HTR-8/SVneo (cell line): ENCODE data around the gene INPP5K.

Source experiments
- DNase-seq: peaks from one replicate; pipeline ENCODE4 v3.0.0; 2011; ENCODE audit warnings: low spot score, mixed read lengths; ENCODE audit not compliant: insufficient read length
- FAIRE-seq: peaks from 2 replicates; lab custom pipeline; 2011; peaks lifted over from hg19 to GRCh38; lab: Jason Lieb, UNC

The INPP5K gene

DNA sequence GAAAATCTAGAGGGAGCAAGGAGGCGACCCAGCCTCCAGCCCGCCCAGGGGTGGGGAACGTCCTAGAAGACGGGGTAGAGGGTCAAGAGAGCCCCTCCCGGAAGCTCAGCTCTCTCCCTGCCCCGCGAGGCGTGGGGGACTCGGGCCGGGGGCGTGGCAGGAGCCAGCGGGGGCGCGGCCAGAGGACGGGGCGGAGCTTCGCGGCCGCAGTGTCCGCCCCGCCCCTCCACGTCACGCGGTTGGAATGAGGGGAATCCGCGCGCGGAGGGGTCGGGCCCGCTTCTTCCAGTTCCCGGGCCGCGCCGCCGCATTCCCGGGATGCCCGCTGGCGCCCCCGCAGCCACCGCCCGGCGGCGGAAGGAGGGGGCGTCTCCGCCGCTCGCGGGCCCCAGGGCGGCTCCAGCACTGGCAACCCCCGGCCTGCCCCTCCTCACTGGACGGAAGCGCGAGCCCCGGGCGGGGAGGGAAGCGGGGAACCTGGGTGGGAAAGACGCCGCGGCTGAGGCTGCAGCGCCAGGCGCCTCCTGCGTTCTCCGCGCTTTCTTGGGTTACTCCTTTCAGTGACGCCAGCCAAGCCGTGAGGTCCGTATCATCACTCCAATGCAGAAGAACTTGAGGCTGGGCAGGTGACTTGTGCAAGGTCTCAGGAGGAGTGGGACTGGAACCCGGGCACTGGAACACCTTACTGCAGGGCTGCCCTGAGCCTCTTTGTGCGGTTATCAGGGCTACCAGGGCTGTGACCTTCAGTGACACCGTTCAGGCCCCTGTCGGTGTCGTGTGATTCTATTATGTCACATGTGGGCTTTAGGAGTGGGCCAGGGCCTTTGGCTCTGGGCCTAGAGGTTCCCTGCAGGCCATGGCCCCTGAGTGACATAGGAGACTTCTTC lies 28.2 kb downstream of the INPP5K start:
- DNase-seq (peak; percentile 81), FAIRE-seq (peak; percentile 94)

- no peak for DNase-seq
- FAIRE-seq = no peak
These were observed 29.4 kb downstream of the INPP5K start for GRCh38 chr17:1486802-1487695.

- FAIRE-seq (no peak), DNase-seq (peak; percentile 56)
These were observed 30.7 kb downstream of the INPP5K start for GRCh38 chr17:1485423-1486376.

GRCh38 chr17:1484676-1485422 lies 31.6 kb downstream of the INPP5K start:
- peak; percentile 63 for FAIRE-seq

DNA sequence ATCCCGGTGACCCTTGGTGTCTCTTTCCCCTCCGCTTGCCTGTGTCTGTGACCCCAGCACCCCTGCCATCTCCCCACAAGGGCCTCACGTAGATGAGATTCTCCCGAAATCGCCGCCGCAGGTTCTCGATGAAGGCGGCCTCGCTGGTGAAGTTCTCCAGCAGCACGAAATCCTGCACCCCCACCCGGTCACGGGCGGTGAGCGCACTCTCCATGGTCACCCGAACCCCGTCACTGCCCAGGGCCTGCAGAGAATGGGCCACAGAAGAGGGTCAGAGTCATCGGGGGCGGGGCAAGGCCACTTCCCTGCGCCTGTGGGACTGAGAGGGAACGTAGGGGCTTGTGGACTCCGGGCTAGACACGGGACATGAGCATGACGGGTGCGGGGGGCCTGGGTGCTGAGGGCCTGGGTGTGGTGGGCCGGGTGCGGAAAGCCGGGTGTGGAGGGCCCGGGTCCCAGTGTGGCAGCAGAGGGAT lies 32.3 kb downstream of the INPP5K start:
- no peak for FAIRE-seq
- DNase-seq = no peak

More at GRCh38 chr17:1484676-1485422, 31.6 kb downstream of the INPP5K start:
- DNase-seq = peak; percentile 56

DNA sequence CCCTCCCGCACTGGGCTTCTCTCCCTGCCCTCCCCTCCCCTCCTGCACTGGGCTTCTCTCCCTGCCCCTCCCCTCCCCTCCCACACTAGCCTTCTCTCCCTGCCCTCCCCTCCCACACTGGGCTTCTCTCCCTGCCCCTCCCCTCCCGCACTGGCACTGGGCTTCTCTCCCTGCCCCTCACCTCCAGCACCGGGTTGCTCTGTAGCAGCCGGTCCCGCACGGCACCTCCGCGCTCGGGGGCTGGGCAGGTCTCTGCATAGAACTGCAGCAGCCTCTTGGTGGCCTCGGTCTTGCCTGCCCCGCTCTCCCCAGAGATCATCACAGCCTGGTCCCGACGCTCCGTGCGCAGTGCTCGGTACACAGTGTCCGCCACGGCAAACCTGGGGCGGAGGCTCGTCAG lies 33.7 kb downstream of the INPP5K start:
- no peak for FAIRE-seq

DNA sequence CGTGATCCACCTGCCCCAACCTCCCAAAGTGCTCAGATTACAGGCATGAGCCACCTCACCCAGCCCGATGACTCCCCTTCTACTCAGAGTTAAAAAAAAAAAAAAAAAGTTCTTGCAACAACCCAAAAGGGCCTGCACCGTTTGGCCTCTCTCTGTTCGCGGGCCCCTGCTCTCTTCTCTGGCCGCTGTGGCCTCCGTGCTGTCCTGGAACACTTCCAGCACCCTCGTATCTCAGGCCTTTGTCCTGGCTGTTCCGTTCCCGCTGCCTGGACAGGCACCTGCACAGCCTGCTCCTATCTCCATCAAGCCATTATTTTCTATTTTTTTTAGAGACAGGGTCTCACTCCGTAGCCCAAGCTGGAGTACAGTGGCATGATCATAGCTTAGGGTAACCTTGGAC lies 34.7 kb downstream of the INPP5K start:
- no peak for FAIRE-seq

More for the DNA sequence above, 33.7 kb downstream of the INPP5K start:
- no peak for DNase-seq

GRCh38 chr17:1480747-1481465 lies 35.5 kb downstream of the INPP5K start:
- DNase-seq (no peak), FAIRE-seq (no peak)

More for the DNA sequence above, 34.7 kb downstream of the INPP5K start:
- DNase-seq = no peak

- FAIRE-seq (no peak), DNase-seq (no peak)
These were observed 38.0 kb downstream of the INPP5K start for GRCh38 chr17:1478418-1478817.

GRCh38 chr17:1475321-1475854 lies 41.0 kb downstream of the INPP5K start:
- no peak for FAIRE-seq
- DNase-seq = no peak

- FAIRE-seq (no peak), DNase-seq (no peak)
These were observed 41.8 kb downstream of the INPP5K start for GRCh38 chr17:1474402-1475189.

DNA sequence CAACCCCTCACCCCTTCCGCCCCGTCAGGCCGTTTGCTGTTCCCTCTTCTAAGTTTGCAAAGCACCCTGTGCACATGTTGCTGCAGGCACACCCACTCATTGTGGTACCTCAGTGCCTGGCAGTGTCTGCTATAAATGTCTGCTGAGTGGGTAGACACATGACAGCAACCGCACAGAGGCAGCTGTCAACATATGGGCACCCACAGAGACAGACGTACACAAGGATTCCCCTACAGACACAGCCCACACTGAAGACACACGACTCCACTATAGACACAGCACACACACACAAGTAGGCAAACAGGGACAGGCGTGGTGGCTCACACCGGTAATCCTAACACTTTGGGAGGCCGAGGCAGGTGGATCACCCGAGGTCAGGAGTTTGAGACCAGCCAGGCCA lies 42.6 kb downstream of the INPP5K start:
- DNase-seq (no peak), FAIRE-seq (peak; percentile 65)

DNA sequence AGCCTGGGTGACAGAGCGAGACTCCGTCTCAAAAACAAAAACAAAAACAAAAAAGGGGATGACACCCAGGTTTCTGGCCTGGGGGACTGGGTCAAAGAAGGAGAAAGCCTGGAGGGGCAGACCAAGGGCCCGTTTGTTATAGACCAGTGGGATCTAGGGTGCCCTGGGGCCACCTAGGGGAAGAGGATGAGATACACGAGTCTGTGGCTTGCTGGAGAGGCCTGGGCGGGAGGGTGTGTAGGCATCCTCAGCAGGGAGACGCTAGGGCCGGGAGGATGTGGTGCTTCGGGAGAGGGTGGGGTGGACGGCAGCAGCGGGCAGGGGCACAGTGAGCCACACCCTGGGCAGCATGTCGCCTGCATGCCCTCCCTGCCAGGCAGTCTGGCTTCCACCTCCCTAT lies 43.2 kb downstream of the INPP5K start:
- FAIRE-seq (no peak), DNase-seq (no peak)

DNA sequence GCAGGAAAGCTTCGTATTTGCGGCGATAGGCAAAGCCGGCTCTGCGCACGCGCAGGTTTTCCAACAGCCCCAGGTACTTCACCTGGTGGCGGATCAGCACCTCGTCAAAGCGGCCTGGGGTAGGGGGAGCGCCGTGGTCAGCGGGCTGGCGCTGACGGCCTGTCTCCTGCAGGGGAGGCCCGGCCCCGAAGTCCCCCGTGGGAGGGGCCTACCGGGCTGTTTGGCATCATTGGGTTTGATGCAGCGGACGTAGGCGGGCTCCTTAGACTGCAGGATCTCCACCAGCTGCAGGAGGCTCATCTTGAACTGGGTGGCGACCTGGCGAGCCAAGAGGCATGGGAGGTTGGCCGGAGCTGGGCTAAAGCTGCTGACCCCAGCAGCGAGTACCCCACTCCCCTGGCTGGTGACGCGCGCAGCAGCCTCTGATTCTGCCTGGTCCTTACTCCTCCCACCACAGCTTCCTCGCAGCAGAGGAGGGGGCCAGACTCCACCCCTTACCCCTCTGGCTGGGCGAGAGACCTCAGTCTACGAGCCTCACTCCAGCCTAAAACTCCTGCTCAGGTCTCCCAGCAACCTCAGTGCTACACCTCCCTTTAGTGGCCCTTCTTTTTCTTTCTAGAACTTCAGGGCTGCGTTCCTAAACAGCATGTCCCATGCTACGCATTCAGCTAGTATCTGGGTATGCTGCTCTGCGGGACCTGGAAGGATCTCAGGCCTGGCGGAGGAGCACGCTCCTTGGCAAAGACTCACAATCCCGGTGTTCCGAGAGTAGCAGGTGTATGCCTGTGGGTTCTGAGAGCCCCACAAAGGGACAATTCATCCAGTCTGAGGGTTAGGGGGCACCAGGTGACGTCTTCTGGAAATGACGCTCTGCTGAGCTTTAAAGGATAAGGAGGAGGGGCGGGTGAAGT lies 44.2 kb downstream of the INPP5K start:
- DNase-seq = no peak
- no peak for FAIRE-seq

GRCh38 chr17:1471490-1471889 lies 44.9 kb downstream of the INPP5K start:
- FAIRE-seq (no peak), DNase-seq (no peak)

- DNase-seq = no peak
- FAIRE-seq = no peak
These were observed 45.5 kb downstream of the INPP5K start for GRCh38 chr17:1470755-1471462.
